Measurements from ENCODE around the gene SMTNL2.

Gene SMTNL2

GRCh38 chr17:4610162-4610561 lies 25.8 kb downstream of the SMTNL2 start:
- Histone ChIP-seq H3K9me2 (replicated peaks; ENCODE audit: insufficient read depth, low read length) (no peaks in the 10 kb centered on the region), H3F3A (ENCODE audit: insufficient read depth, low read length) (no peaks in the 10 kb centered on the region), H3K4me1 (ENCODE audit: low read length) (no peaks in the 10 kb centered on the region), H3K36me3 (replicated peaks; ENCODE audit: insufficient read depth, low read length) (no peaks in the 10 kb centered on the region), H3K79me2 (ENCODE audit: low read length) (no peaks in the 10 kb centered on the region), H3K9me3 (replicated peaks; ENCODE audit: insufficient read depth, low read length) (no peaks in the 10 kb centered on the region), H3K4me3 (ENCODE audit: low read length) (no peak overlapping the region), H2AFZ (ENCODE audit: low read length) (no peak overlapping the region), H3K9ac (ENCODE audit: low read length) (no peak overlapping the region), H3K4me2 (ENCODE audit: low read depth, low read length) (no peak overlapping the region), H3K27ac (ENCODE audit: low read length) (no peak overlapping the region), H4K20me1 (ENCODE audit: insufficient read depth, low read length) (no peaks in the 10 kb centered on the region), H3K27me3 (replicated peaks; ENCODE audit: insufficient read depth, low read length) (peaks cover 40% of the 10 kb centered on the region)
- DNase-seq: no peak
- TF ChIP-seq EZH2phosphoT487 (IDR thresholded peaks at IDR 0.05; ENCODE audit: low read length) (no peak), EZH2 (optimal IDR thresholded peaks at IDR 0.05; ENCODE audit: low read depth, low read length) (no peak), CTCF (IDR thresholded peaks at IDR 0.05; ENCODE audit: low read length) (no peak)

- H3K4me3 ChIP-seq (ENCODE audit: low read length): no peak overlapping the region
- no peaks in the 10 kb centered on the region for H3K9me3 ChIP-seq (replicated peaks; ENCODE audit: insufficient read depth, low read length)
- no peak overlapping the region for H3K9ac ChIP-seq (ENCODE audit: low read length)
- H4K20me1 ChIP-seq (ENCODE audit: insufficient read depth, low read length): no peaks in the 10 kb centered on the region
- TF ChIP-seq CTCF (IDR thresholded peaks at IDR 0.05; ENCODE audit: low read length): no peak
- no peak for TF ChIP-seq EZH2phosphoT487 (IDR thresholded peaks at IDR 0.05; ENCODE audit: low read length)
- H3K4me1 ChIP-seq (ENCODE audit: low read length): no peaks in the 10 kb centered on the region
- H3K36me3 ChIP-seq (replicated peaks; ENCODE audit: insufficient read depth, low read length): no peaks in the 10 kb centered on the region
- no peak overlapping the region for H3K4me2 ChIP-seq (ENCODE audit: low read depth, low read length)
- no peak overlapping the region for H2AFZ ChIP-seq (ENCODE audit: low read length)
- H3K27ac ChIP-seq (ENCODE audit: low read length): no peak overlapping the region
- H3F3A ChIP-seq (ENCODE audit: insufficient read depth, low read length): no peaks in the 10 kb centered on the region
- H3K27me3 ChIP-seq (replicated peaks; ENCODE audit: insufficient read depth, low read length): peaks cover 44% of the 10 kb centered on the region
- H3K9me2 ChIP-seq (replicated peaks; ENCODE audit: insufficient read depth, low read length): no peaks in the 10 kb centered on the region
- H3K79me2 ChIP-seq (ENCODE audit: low read length): no peaks in the 10 kb centered on the region
- DNase-seq: no peak
Measured at GRCh38 chr17:4610656-4611055, 26.3 kb downstream of the SMTNL2 start.

- DNase-seq: no peak
Measured at GRCh38 chr17:4616476-4616875, 32.1 kb downstream of the SMTNL2 start.

More at GRCh38 chr17:4616476-4616875, 32.1 kb downstream of the SMTNL2 start:
- Histone ChIP-seq H2AFZ (ENCODE audit: low read length) (no peak overlapping the region), H3K27me3 (replicated peaks; ENCODE audit: insufficient read depth, low read length) (peaks cover 36% of the 10 kb centered on the region), H3K4me3 (ENCODE audit: low read length) (no peak overlapping the region), H3F3A (ENCODE audit: insufficient read depth, low read length) (no peaks in the 10 kb centered on the region), H3K4me2 (ENCODE audit: low read depth, low read length) (no peak overlapping the region), H3K27ac (ENCODE audit: low read length) (no peak overlapping the region), H3K9ac (ENCODE audit: low read length) (no peak overlapping the region), H3K9me2 (replicated peaks; ENCODE audit: insufficient read depth, low read length) (no peaks in the 10 kb centered on the region), H3K79me2 (ENCODE audit: low read length) (no peaks in the 10 kb centered on the region), H3K4me1 (ENCODE audit: low read length) (no peaks in the 10 kb centered on the region), H3K36me3 (replicated peaks; ENCODE audit: insufficient read depth, low read length) (no peaks in the 10 kb centered on the region), H4K20me1 (ENCODE audit: insufficient read depth, low read length) (no peaks in the 10 kb centered on the region), H3K9me3 (replicated peaks; ENCODE audit: insufficient read depth, low read length) (no peaks in the 10 kb centered on the region)
- no peak for TF ChIP-seq EZH2 (optimal IDR thresholded peaks at IDR 0.05; ENCODE audit: low read depth, low read length)
- no peak for TF ChIP-seq CTCF (IDR thresholded peaks at IDR 0.05; ENCODE audit: low read length)
- no peak for TF ChIP-seq EZH2phosphoT487 (IDR thresholded peaks at IDR 0.05; ENCODE audit: low read length)

All from MM.1S (cell line).